ENCODE results near the gene WNT6.

WNT6 gene

DNA sequence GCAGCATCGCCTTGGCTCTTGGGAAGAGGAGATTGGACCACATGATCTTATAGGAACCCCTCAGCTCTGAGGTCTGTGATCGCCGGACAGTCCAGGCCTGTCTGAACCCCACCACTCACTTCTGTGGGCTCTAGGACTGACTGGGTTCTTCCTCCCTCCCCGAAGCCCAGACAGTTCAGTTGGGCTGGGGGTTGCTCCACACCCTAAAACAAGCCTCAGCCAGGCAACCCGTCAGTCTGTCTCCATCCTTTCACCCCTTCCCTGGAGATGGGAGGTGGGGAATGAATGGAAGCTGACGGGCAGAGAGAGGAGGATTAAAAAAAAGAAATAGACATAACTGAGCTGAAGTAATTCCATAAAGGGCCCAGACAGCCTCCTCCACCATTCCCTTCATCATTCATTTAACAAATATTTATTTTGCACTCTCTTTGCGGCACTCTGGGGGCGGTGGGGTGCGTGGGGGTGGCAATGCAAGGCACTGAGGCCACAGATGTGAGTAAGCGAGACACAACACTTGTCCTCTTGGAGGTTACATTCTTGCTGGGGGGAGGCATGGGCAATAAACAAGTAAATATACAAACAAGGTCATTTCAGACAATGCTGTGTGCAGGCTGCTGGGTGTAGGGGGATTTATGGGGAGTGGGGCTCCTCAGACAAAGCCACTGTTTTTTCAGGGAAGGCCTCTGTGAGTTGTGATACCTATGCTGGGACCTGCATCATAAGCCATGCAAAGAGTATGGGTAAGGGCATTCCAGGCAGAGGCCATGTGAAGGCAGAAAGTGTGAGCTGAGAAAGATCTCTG lies 33.9 kb downstream of the WNT6 start:
- no peak for DNase-seq (ENCODE audit: low spot score)

DNA sequence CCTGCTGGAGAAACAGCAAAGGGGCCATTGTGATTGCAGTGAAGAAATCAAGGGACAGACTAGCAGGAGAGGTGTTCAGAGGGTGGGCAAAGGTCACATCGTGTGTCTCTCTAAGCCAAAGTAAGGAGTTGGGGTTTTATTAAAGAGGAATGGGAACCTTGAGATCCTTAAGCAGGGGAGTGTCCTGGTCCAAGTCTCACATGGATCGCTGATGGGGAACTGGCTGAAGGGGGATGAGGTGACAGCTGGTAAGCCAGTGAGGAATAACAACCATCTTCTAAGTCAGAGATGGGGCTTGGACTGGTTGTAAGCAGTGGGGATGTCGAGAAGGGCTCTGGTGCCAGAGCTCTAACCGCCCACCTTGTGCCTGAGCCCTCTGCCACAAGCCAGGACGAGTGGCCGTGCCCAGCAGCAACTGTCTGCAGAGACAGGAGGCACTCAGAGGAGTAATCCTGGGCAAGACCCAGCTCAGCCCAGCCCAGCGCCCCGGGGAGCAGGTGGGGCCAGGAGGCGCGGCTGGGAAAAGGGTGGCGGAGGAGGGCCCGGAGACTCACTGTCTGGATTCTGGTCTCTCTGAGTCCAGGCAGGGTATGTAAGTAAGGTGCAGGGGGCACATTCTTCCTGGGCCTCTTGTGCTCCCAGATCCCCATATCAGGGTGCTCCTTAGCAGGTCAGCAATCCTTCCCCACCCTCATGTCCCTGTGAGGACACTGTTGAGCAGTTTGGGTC lies 34.7 kb downstream of the WNT6 start:
- no peak for DNase-seq (ENCODE audit: low spot score)

DNA sequence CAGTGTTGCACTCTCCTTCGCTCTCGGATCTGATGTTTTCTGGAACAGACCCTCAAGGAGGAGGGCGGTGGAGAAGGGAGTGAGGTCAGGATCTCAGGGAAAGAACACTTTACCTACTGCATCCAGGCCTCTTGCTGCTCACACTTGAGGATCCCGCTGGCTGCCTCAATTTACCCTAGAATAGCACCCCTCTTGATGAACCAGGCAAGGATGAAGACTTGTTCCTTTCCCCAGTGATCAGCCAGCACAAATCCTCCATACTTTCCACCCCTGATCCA lies 35.2 kb downstream of the WNT6 start:
- no peak for DNase-seq (ENCODE audit: low spot score)

DNA sequence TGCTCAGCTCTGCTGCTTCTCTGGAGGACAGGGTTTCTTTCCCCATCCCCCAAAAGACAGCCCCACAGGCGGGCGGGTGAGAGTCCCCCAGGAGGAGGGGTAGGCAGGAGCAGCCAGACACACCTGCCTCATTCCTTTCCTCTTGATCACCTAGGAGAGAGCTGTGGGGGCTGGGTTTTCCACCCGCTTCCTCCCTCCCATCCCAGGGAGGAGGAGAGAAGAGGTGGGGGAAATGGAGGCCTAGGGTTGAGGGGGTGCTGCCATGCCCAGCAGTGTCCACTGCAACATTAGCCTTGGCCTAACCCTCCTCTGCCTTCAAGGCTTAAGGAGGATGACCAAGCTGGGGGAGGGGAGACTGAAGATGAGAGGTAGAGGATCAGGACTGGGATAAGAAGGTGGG lies 35.7 kb downstream of the WNT6 start:
- no peak for DNase-seq (ENCODE audit: low spot score)

DNA sequence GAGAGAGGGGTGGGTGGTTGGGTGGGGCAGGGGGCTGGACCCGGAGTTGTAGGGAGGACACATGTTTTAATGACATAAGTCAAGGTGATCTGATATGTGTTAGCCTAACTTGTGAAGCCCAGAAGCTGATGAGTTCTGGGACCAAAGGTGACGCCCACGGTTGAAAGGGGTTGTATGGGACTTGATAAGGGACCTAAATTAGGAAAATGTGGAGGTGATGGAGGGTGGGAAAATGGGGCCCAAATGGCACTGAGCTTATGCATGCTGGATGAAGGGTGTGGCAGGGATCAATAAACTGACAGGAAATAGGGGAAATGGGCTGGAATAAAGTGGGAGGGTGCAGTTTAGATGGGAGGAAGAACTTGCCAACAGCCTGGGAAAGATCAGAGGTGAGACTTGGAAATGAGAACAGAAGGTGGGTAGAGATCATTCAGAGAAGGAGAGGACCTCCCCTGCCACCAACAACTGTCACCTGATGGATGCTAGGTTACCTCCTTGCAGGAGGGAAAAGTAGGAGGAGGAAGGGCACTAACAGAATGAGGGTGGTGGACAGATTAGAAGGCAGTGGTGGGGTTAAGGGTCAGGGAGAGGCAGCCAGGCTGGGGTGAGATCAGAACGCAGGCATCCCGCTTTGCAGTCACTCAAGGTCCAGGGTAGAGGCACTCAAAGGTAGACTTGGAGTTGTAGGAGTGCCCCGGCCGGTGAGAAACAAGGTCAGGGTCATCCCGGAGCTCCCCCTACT lies 36.3 kb downstream of the WNT6 start:
- DNase-seq (ENCODE audit: low spot score): no peak

DNA sequence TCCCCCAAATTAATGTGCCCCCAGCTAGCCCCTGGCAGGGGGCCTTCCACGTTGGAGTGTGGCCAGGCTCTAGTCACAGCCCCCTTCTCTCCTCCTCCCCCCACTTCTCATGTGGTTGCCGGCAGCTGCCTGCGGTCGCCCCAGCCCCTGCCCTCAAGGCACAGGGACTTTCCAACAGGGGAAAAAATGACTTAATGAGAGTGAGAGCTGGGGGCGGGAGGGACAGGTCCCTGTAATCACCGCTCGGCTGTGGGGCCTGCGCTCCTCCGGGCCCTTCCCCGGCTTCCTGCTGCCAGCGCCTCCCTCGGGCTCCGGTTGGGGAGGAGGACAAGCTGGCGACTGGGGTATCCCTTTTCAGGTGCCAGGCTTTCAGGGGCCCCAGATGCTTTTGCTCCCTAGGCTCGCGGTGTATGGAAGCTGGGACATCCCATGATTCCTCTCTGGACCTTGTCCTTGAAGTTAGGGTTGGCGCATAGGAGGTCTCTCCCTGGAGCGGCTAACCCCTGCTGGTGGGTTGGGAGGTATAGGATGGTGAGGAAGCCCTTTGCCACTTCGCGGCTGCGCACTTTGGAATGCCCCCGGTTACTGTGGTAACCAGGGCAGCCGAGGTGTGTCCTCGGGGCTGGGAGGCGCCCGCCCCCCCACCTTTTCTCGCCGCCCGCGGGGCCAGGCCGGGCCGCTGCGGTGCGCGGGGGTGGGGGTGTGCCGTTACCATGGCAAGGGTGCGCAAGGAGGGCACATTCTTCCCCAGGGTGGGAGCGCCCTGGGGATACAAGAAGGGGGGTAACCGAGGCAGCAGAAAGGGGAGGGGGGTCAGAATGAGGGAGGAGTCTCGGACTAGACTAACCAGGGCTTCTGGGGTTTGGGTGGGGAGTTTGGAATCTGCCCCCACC lies 37.1 kb downstream of the WNT6 start:
- no peak for DNase-seq (ENCODE audit: low spot score)

DNA sequence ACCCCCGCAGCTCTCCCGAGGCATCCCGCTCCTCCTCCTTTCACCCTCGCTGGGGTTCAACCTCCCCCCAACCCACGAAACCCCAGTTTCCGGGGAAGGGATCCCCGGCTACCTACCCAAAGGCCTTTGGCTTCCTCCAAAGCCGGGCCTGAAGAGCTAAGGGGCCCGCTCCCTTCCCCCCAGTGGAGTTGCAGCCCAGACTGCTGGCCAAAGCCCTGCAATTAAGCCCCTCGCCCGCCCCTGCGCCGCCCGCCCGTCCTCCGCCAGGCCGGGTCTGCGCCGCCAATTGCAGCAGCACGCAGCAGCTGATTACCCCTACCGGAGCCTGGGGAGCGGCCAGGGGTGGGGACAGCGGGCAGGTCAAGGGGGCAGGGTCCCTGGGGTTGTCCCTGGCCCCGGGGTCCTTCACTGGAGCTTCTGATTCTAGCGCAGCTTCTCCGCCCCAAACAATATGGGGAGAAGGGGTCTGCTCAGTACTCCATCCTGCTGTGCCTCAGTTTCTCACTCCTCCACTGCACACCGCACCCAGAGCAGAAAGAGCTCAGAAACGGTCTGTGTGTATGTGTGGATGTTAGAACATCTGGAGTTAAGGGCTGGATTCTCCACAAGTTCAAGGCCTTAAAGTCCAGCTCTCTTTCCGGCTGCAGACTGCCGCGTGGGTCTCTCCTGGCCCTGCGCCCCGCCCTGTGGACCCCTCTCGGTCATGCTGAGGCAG lies 37.9 kb downstream of the WNT6 start:
- no peak for DNase-seq (ENCODE audit: low spot score)

DNA sequence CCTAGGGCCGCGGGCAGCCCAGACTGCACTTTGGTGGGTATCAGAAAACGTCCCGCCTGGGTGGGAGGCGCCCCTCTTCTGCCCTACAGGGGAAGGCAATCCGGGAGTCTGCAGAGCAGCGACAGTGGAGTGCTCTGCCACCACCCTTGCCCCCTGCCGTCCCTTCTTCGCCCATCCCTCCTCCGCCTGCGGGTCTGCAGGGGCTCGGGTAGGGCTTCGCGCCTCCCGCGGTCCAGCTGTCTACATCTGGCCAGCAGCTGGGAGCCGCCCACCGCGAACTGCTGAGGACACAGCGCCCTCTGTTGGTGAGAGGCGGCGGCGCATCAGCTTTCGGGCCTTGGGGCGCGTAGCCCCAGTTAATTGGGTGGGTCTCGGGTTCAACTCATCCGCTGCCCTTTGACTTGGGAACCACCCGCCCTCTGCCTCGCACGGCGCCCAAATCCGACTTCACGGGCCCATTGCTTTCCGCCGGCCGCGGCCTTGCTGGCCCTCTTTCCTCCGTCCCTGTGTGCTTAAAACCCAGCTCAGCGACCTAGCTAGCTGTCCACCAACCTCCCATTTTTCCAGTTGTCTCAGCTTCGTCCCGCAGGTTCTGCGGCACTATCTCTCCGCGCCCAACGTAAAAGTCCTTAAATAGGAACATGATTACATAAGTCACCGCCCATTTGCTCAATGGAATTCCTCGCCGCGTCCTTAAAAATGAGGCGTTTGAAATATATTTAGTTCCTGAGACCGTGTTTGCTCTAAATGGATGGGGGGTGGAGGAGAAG lies 38.7 kb downstream of the WNT6 start:
- peak; percentile 85 for DNase-seq (ENCODE audit: low spot score)

DNA sequence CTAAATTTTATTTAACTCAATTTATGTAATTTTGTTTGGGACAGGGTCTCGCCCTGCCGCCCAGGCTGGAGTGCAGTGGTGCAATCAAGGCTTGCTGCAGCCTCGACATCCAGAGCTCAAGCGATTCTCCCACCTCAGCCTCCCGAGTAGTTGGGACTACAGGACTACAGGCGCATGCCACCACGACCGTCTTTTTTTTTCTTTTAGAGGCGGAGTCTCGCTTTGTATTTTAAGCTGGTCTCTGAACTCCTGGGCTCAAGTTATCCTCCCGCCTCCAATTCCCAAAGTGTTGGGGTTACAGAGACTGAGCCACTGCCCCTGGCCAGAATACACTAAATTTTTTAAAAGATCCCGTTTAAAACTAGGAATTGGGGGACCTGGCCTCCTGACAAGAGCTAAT lies 39.5 kb downstream of the WNT6 start:
- DNase-seq (ENCODE audit: low spot score): no peak

DNA sequence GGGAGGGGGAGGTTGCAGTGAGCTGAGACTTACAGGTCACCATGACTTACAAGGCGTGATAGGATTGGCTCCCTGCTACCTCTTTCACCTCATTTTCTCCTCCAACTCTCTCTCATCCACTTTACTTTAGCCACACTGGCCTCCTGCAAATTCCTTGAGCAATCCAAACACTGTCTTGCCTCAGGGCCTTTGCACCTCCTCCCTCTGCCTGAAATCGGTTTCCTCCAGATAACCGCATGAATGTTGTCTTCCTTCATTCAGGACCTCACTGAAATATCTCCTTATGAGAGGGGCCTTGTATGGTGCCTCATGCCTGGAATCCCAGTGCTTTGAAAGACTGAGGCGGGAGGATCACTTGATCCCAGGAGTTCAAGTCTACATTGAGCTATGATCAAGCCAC lies 42.8 kb downstream of the WNT6 start:
- no peak for DNase-seq (ENCODE audit: low spot score)

DNA sequence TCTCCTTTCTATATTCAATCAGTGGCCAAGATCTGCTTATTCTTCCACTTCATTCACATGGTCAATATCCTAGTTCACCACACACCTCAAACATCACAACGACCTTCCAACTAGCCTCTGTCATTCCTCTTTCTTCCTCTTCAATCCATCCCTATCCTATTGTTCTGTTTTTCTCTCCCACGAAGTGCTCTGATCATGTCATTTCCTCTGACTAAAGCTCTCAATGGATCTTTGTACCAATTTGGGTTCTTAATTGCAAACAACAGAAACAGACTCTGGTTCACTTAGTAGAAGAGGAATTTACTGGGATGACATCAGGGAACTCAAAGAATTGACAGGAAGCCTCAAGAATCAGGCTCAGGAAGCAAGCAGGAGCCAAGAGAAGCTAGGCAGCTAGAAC lies 44.6 kb downstream of the WNT6 start:
- DNase-seq (ENCODE audit: low spot score): no peak

DNA sequence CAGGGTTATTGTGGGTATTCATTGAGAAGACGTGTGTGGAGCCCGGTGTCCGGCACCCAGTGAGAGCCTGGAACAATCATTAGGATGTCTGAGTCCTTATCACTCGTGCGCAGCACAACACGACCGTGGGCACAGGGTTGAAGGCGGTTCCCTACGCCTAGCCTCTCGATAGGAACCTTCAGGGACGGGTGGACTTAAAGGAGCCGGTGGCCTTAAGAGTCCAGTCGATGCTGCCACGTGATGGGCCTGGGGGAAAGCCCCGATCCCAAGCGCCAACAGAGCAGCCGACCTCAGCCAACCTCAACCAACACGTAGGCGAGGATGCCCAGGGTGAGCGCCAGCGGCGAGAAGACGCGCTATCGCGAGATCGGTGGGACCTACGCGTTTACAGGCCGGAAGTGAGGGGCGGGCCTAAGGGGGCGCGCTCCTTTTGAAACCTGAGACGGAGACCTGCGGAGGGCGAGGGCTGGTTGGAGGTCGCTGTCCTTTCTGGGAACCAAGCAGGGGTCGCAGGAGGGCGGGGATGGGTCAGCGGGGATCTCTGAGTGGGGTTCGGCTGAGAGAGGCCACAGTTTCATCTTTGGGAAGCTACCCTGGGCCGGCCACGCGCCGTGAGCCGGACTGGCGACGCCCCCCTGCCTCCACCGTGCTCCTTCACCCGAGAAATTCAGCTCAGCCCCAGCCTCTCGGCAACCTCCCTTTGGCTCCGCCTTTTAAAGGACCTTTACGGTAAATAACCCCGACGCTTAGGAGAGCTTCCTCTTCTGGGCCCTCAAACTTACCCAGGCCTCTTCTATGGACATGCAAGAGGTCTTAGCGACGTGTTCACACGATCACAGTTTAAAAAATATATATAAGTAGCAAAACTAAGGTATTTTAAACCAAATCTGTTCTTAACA lies 49.4 kb downstream of the WNT6 start:
- peak; percentile 90 for DNase-seq (ENCODE audit: low spot score)

DNA sequence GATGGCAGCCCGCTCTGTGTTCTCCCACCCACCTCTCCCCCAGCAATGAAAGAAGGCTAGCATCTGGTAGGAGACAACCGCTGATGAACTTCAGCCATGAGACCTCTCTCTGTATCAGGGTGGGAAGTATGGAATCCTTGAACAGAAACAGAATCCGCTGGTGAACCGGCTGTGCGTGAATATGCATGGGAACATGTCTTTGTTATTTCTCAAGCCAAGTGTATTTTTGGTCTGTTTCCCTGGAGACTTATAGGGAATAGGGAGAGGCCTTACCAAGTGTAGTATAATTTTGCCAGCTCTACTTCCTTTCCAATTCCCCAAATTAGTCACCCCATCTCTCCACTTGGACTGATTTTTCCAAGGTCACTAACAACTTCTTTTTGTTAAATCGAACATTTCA lies 51.1 kb downstream of the WNT6 start:
- DNase-seq (ENCODE audit: low spot score): no peak

DNA sequence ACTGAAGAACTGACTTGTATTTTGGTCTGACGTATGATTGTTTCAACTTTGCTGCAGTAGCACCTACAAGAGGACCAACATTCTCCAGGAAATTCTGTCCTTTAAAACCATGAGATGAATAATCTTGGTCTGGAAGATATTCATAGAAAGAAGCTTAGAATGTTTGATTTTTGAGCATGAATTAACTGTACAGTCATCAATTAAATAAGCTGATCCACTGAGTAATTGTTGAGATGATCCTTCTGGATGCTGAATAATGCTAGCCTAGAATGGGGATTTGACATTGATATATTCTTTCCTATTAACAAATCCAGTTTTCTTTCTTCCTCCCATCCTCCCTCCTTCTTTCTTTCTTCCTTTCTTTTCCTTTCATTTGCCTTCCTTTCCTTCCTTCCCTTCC lies 60.9 kb downstream of the WNT6 start:
- no peak for DNase-seq (ENCODE audit: low spot score)
